Stomach (tissue), 4 donors: ENCODE measurements around the gene CPB1.

Experiments used
- EP300 ChIP-seq: sonication (generic); formaldehyde crosslinking; IDR thresholded peaks from one replicate; pipeline ENCODE4 v1.6.1; 2017; ENCODE audit warnings: antibody characterized with exemption
- POLR2A ChIP-seq, 4 donors: fragments of 450-650 bp; IDR thresholded peaks; one replicate each; pipeline ENCODE4 v1.6.1; 2016; ENCODE audit warnings: antibody characterized with exemption in 4 of 4, control low read depth in 2 of 4, mild to moderate bottlenecking in 1 of 4, moderate library complexity in 1 of 4
- POLR2AphosphoS5 ChIP-seq, 3 donors: sonication (generic); formaldehyde crosslinking; IDR thresholded peaks; one replicate each; pipeline ENCODE4 v1.6.1; 2016; ENCODE audit warnings: antibody characterized with exemption in 3 of 3
- TF ChIP-seq, protein P1 (sequence below), 7 experiments: fragments of 450-650 bp in 4 of 7; fragments of 200-600 bp in 3 of 7; sonication (generic) in 3 of 7; IDR thresholded peaks; one replicate each; pipeline ENCODE4 v1.5.1; 2016 to 2019; ENCODE audit warnings: antibody characterized with exemption in 7 of 7, control low read depth in 2 of 7, mild to moderate bottlenecking in 1 of 7

GRCh38 chr3:148903022-148903442 is 75.4 kb downstream of the CPB1 start:
- TF ChIP-seq POLR2A (IDR thresholded peaks at IDR 0.05) (no peak), POLR2AphosphoS5 (IDR thresholded peaks at IDR 0.05) (no peak), EP300 (no peak)
- TF ChIP-seq, protein P1, sequence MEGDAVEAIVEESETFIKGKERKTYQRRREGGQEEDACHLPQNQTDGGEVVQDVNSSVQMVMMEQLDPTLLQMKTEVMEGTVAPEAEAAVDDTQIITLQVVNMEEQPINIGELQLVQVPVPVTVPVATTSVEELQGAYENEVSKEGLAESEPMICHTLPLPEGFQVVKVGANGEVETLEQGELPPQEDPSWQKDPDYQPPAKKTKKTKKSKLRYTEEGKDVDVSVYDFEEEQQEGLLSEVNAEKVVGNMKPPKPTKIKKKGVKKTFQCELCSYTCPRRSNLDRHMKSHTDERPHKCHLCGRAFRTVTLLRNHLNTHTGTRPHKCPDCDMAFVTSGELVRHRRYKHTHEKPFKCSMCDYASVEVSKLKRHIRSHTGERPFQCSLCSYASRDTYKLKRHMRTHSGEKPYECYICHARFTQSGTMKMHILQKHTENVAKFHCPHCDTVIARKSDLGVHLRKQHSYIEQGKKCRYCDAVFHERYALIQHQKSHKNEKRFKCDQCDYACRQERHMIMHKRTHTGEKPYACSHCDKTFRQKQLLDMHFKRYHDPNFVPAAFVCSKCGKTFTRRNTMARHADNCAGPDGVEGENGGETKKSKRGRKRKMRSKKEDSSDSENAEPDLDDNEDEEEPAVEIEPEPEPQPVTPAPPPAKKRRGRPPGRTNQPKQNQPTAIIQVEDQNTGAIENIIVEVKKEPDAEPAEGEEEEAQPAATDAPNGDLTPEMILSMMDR (IDR thresholded peaks at IDR 0.05) = no peak
